ENCODE measurements around the gene DNAJB6. TPM values are rescaled to one million over a fixed set of nuclear protein-coding genes. Genes with fewer than 3 reads are reported as not detected.

DNAJB6 gene
- total RNA-seq: 100 to 1,000 TPM in 2 of 5 donors, 10 to 100 TPM in 3; 48.7 to 233 (median 99.1) TPM
- polyA plus RNA-seq: 10 to 100 TPM; 58.3 to 67.7 (median 63.1) TPM
- long read RNA-seq, donor 1, transcript DNAJB6-204 (8 exons, 1,609 nt): major isoform, 16 of 19 reads
- long read RNA-seq, donor 1, partial matches to known transcripts: 0 of 19 reads
- long read RNA-seq, donor 1, other reads (novel, unspliced or antisense): 0 of 19 reads
- long read RNA-seq, donor 2, full-length matches to known transcripts: 24 of 24 reads
- long read RNA-seq, donor 2, partial matches to known transcripts: 0 of 24 reads
- long read RNA-seq, donor 2, other reads (novel, unspliced or antisense): 0 of 24 reads
- long read RNA-seq, donor 3, full-length matches to known transcripts: 10 of 10 reads
- long read RNA-seq, donor 3, partial matches to known transcripts: 0 of 10 reads
- long read RNA-seq, donor 3, other reads (novel, unspliced or antisense): 0 of 10 reads
- long read RNA-seq, donor 4, full-length matches to known transcripts: 2 of 2 reads
- long read RNA-seq, donor 4, partial matches to known transcripts: 0 of 2 reads
- long read RNA-seq, donor 4, other reads (novel, unspliced or antisense): 0 of 2 reads
- long read RNA-seq, donor 5, full-length matches to known transcripts: 18 of 18 reads
- long read RNA-seq, donor 5, partial matches to known transcripts: 0 of 18 reads
- long read RNA-seq, donor 5, other reads (novel, unspliced or antisense): 0 of 18 reads
- long read RNA-seq, donor 6, full-length matches to known transcripts: 51 of 51 reads
- long read RNA-seq, donor 6, partial matches to known transcripts: 0 of 51 reads
- long read RNA-seq, donor 6, other reads (novel, unspliced or antisense): 0 of 51 reads
- long read RNA-seq, donor 7, full-length matches to known transcripts: 31 of 31 reads
- long read RNA-seq, donor 7, partial matches to known transcripts: 0 of 31 reads
- long read RNA-seq, donor 7, other reads (novel, unspliced or antisense): 0 of 31 reads
- long read RNA-seq, donor 8, full-length matches to known transcripts: 39 of 39 reads
- long read RNA-seq, donor 8, partial matches to known transcripts: 0 of 39 reads
- long read RNA-seq, donor 8, other reads (novel, unspliced or antisense): 0 of 39 reads
- long read RNA-seq, donor 9, full-length matches to known transcripts: 16 of 16 reads
- long read RNA-seq, donor 9, partial matches to known transcripts: 0 of 16 reads
- long read RNA-seq, donor 9, other reads (novel, unspliced or antisense): 0 of 16 reads
- long read RNA-seq, donor 10, partial matches to known transcripts: 0 of 4 reads
- long read RNA-seq, donor 10, other reads (novel, unspliced or antisense): 0 of 4 reads

GRCh38 chr7:157336383-157337315 is at the start of gene DNAJB6:
Gene DNAJB6 (plus strand): TSS chr7:157337004. CDS start chr7:157358573, 21,569 bp downstream.
- no peak for TF ChIP-seq EP300 (IDR thresholded peaks at IDR 0.05)
- TF ChIP-seq POLR2A (IDR thresholded peaks at IDR 0.05): peak in 2 of 4 donors; percentile 80 to 82
- no peak for TF ChIP-seq CTCF (IDR thresholded peaks at IDR 0.05)
- peak; percentile 92 to 98 (median 97) for TF ChIP-seq POLR2AphosphoS5 (IDR thresholded peaks at IDR 0.05)
- DNase-seq: peak; percentile 94 to 98
- H3K9me3 ChIP-seq: no peaks in the 10 kb centered on the region
- intact Hi-C loops (cut with DNase I; ENCODE audit: low total_unique reads): no loop called here
- H3K4me3 ChIP-seq: peak within 1 kb of the TSS; percentile 75 to 96 (median 82)
- H3K27ac ChIP-seq: peak within 1 kb of the TSS; percentile 99 to 100 (median 99)
- peaks cover 0 to 5% (median 0%) of the 10 kb centered on the region in 3 donors for H3K27me3 ChIP-seq
- H3K4me1 ChIP-seq: peaks cover 24 to 52% (median 47%) of the 10 kb centered on the region in 4 donors
- no peaks in the 10 kb centered on the region for H3K36me3 ChIP-seq
- 0 to 2% (median 1%) methylated on average over 50 to 114 of the region's 114 CpGs for WGBS, 5 donors

- no peaks in the 10 kb centered on the region for H3K36me3 ChIP-seq
- peaks cover 0 to 8% (median 3%) of the 10 kb centered on the region in 4 donors for H3K4me1 ChIP-seq
- DNase-seq: no peak
- WGBS, 5 donors: 83 to 88% (median 86%) methylated on average over 22 to 29 of the region's 29 CpGs
- intact Hi-C loops (cut with DNase I; ENCODE audit: low total_unique reads): no loop called here
- no peaks in the 10 kb centered on the region for H3K9me3 ChIP-seq
- TF ChIP-seq POLR2AphosphoS5 (IDR thresholded peaks at IDR 0.05): no peak
- TF ChIP-seq EP300 (IDR thresholded peaks at IDR 0.05): no peak
- peaks cover 0 to 25% (median 0%) of the 10 kb centered on the region in 3 donors for H3K27me3 ChIP-seq
- H3K27ac ChIP-seq: no peak overlapping the region
- H3K4me3 ChIP-seq: no peak overlapping the region
These were observed 45.3 kb upstream of the DNAJB6 start for GRCh38 chr7:157291404-157292080.

- Histone ChIP-seq H3K36me3 (no peaks in the 10 kb centered on the region), H3K27me3 (peaks cover 0 to 25% (median 0%) of the 10 kb centered on the region in 3 donors), H3K4me1 (peaks cover 0 to 8% (median 3%) of the 10 kb centered on the region in 4 donors), H3K4me3 (no peak overlapping the region), H3K9me3 (no peaks in the 10 kb centered on the region), H3K27ac (no peak overlapping the region)
- intact Hi-C loops (cut with DNase I; ENCODE audit: low total_unique reads): no loop called here
- no peak for DNase-seq
- 78 to 90% (median 83%) methylated on average over 9 of the region's 9 CpGs for WGBS, 5 donors
- no peak for TF ChIP-seq POLR2A (IDR thresholded peaks at IDR 0.05)
- no peak for TF ChIP-seq POLR2AphosphoS5 (IDR thresholded peaks at IDR 0.05)
- no peak for TF ChIP-seq CTCF (IDR thresholded peaks at IDR 0.05)
These were observed 44.5 kb upstream of the DNAJB6 start for GRCh38 chr7:157292258-157292657.

Data from stomach (tissue), 19 donors.